SU-DHL-6 (cell line): ENCODE measurements around the gene AOX1.

Experiments used
- H2AFZ ChIP-seq: fragments of 200-600 bp; sonication (generic); 2 replicates; pipeline ENCODE4 v1.6.1; 2014; ENCODE audit warnings: low read depth, mild to moderate bottlenecking, moderate library complexity, mixed read lengths, antibody characterized with exemption, low read length; ENCODE audit not compliant: severe bottlenecking
- H3F3A ChIP-seq: fragments of 200-600 bp; shearing (Covaris generic); 2 replicates; pipeline ENCODE4 v1.6.0; 2016; ENCODE audit warnings: antibody characterized with exemption, mild to moderate bottlenecking; ENCODE audit not compliant: insufficient read depth
- H3K27ac ChIP-seq: fragments of 200-600 bp; sonication (generic); 2 replicates; pipeline ENCODE4 v1.5.1; 2016; ENCODE audit warnings: low read depth, mild to moderate bottlenecking, low read length, moderate library complexity, mixed read lengths
- H3K27me3 ChIP-seq: fragments of 200-600 bp; sonication (generic), shearing (Covaris generic); 2 replicates; pipeline ENCODE4 v1.6.0; 2014; ENCODE audit warnings: mild to moderate bottlenecking, low read length
- H3K36me3 ChIP-seq: fragments of 200-600 bp; sonication (generic); 2 replicates; pipeline ENCODE4 v1.6.1; 2014; ENCODE audit warnings: mild to moderate bottlenecking, low read length, mixed read lengths
- H3K4me2 ChIP-seq: fragments of 300-600, 200-600 bp; shearing (Covaris generic), sonication (generic); 2 replicates; pipeline ENCODE4 v1.6.0; 2014; ENCODE audit warnings: low read length, low read depth, mild to moderate bottlenecking; ENCODE audit not compliant: poor library complexity, severe bottlenecking
- H3K4me3 ChIP-seq: fragments of 200-600 bp; sonication (generic); 2 replicates; pipeline ENCODE4 v1.5.1; 2014; ENCODE audit warnings: antibody characterized with exemption, low read length, mild to moderate bottlenecking, mixed read lengths; ENCODE audit not compliant: insufficient read depth, poor library complexity, severe bottlenecking
- H3K79me2 ChIP-seq: fragments of 200-600 bp; sonication (generic); 2 replicates; pipeline ENCODE4 v1.6.1; 2014; ENCODE audit warnings: mild to moderate bottlenecking, low read length, moderate library complexity; ENCODE audit not compliant: insufficient read depth
- H3K9ac ChIP-seq: fragments of 200-600 bp; sonication (generic); 2 replicates; pipeline ENCODE4 v1.7.0; 2014; ENCODE audit warnings: mild to moderate bottlenecking, low read length
- H3K9me2 ChIP-seq: fragments of 200-600 bp; sonication (generic); replicated peaks from 2 replicates; pipeline ENCODE4 v1.6.1; 2014; ENCODE audit warnings: low read length; ENCODE audit not compliant: insufficient read depth
- H3K9me3 ChIP-seq: fragments of 200-600 bp; sonication (generic); 2 replicates; pipeline ENCODE4 v1.6.1; 2014; ENCODE audit warnings: low read length, mixed read lengths; ENCODE audit not compliant: insufficient read depth
- H4K20me1 ChIP-seq: fragments of 200-600 bp; sonication (generic); 2 replicates; pipeline ENCODE4 v1.6.1; 2014; ENCODE audit warnings: low read depth, mild to moderate bottlenecking, antibody characterized with exemption, low read length, moderate library complexity, mixed read lengths
- CTCF ChIP-seq: fragments of 200-600 bp; sonication (generic); IDR thresholded peaks from one replicate; pipeline ENCODE4 v1.5.1; 2017; ENCODE audit warnings: antibody characterized with exemption, mild to moderate bottlenecking, low read length, moderate library complexity; ENCODE audit not compliant: insufficient read depth, poor library complexity, severe bottlenecking
- EZH2phosphoT487 ChIP-seq: fragments of 200-600 bp; sonication (generic), shearing (Covaris generic); conservative IDR thresholded peaks from 2 replicates; pipeline ENCODE4 v1.6.1; 2018; ENCODE audit warnings: mild to moderate bottlenecking, antibody characterized with exemption, low read length, moderate library complexity, mixed read lengths

AOX1 gene

DNA sequence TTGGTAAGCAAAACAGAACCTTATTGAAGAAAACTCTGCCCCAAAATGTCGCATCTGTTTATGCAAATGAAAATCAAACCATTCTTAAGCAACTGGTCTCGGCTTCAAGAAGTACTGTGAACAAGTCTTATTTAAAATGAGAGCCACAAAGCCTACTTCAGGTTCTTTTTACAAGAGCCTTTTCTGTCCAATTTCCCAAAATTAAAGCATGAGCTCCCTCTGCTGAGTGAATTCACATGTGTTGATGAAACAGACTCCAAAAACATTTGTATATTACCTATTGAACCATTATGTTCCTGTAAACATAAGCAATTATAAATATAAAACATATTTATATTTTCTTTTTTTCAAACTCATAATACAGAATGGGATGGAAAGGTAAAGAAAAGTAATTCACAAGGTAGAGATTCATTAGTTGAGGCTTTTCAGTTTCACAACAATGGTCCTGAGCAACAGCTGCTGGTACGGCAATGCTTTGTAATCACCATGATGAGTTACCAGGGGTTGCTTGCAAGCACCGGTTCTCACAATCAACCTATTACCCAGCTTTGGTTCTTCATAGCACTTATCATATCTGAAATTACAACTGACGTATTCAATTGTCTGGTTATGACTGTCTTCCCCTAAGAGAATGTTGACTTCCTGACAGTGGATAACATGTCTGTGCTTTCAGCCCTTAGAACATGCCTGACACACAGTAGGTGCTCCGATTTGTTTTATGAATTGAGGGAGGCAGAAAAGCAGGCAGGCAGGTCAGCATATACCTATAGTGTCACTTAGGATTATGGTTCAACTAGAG is 117.5 kb downstream of the AOX1 start:
- H4K20me1 ChIP-seq: no peaks in the 10 kb centered on the region
- peak overlapping the region; percentile 35 for H3K27ac ChIP-seq
- no peak overlapping the region for H2AFZ ChIP-seq
- H3K4me2 ChIP-seq: no peak overlapping the region
- H3K27me3 ChIP-seq: no peaks in the 10 kb centered on the region
- no peaks in the 10 kb centered on the region for H3K36me3 ChIP-seq
- H3K9me3 ChIP-seq: no peaks in the 10 kb centered on the region
- H3K4me3 ChIP-seq: no peak overlapping the region
- H3K9me2 ChIP-seq: no peaks in the 10 kb centered on the region
- no peak overlapping the region for H3K9ac ChIP-seq
- peak; percentile 52 for TF ChIP-seq CTCF
- TF ChIP-seq EZH2phosphoT487: no peak
- no peaks in the 10 kb centered on the region for H3K79me2 ChIP-seq
- no peaks in the 10 kb centered on the region for H3F3A ChIP-seq

GRCh38 chr2:200703926-200704637 is 118.3 kb downstream of the AOX1 start:
- H3K4me2 ChIP-seq: no peak overlapping the region
- no peaks in the 10 kb centered on the region for H3K9me3 ChIP-seq
- no peaks in the 10 kb centered on the region for H3K79me2 ChIP-seq
- H3K4me3 ChIP-seq: no peak overlapping the region
- no peaks in the 10 kb centered on the region for H3K27me3 ChIP-seq
- H3K9ac ChIP-seq: no peak overlapping the region
- no peaks in the 10 kb centered on the region for H3K36me3 ChIP-seq
- H2AFZ ChIP-seq: no peak overlapping the region
- no peak for TF ChIP-seq CTCF
- no peak for TF ChIP-seq EZH2phosphoT487
- no peaks in the 10 kb centered on the region for H3K9me2 ChIP-seq
- H4K20me1 ChIP-seq: no peaks in the 10 kb centered on the region
- H3F3A ChIP-seq: no peaks in the 10 kb centered on the region
- H3K27ac ChIP-seq: peak overlapping the region; percentile 42

GRCh38 chr2:200705305-200706041 is 119.7 kb downstream of the AOX1 start:
- TF ChIP-seq EZH2phosphoT487: no peak
- no peak for TF ChIP-seq CTCF
- Histone ChIP-seq H3K9me3 (no peaks in the 10 kb centered on the region), H3K36me3 (no peaks in the 10 kb centered on the region), H3K79me2 (no peaks in the 10 kb centered on the region), H3K27me3 (no peaks in the 10 kb centered on the region), H2AFZ (no peak overlapping the region), H3K9ac (0 out of 2 replicates have a peak overlapping the region, but pooled peaks have one; percentile 12), H3K27ac (peak overlapping the region; percentile 42), H3F3A (no peaks in the 10 kb centered on the region), H3K4me2 (peak overlapping the region; percentile 5), H3K4me3 (no peak overlapping the region), H4K20me1 (no peaks in the 10 kb centered on the region), H3K9me2 (no peaks in the 10 kb centered on the region)
